Calu3 (cell line): ENCODE measurements around the gene A2ML1. TPM values are rescaled to one million over a fixed set of nuclear protein-coding genes. Genes with fewer than 3 reads are reported as not detected.

ENCODE experiments used
- BruUV-seq: library from RNA; stranded (reverse); fragments of 400-500 nt; replicated peaks from 2 replicates; lab custom pipeline; 2021; lab: Mats Ljungman, UMichigan
- CTCF ChIA-PET: fragments of 300-600 bp; sonication (Branson Sonifier 250); formaldehyde crosslinking; loops from one replicate; lab custom pipeline; 2022; ENCODE audit warnings: antibody characterized with exemption; lab: Charles Lee
- DNase-seq: peaks from one replicate; pipeline ENCODE4 v3.0.0; 2022
- H3K27ac Mint-ChIP-seq: one replicate; pipeline ENCODE4 v1.8.0; 2022; ENCODE audit warnings: mixed read lengths; ENCODE audit not compliant: unreplicated experiment
- H3K27me3 Mint-ChIP-seq: one replicate; pipeline ENCODE4 v1.8.0; 2022; ENCODE audit warnings: mixed read lengths; ENCODE audit not compliant: unreplicated experiment
- H3K36me3 Mint-ChIP-seq: one replicate; pipeline ENCODE4 v1.8.0; 2022; ENCODE audit warnings: mild to moderate bottlenecking, moderate library complexity, mixed read lengths; ENCODE audit not compliant: insufficient read depth, unreplicated experiment
- H3K4me1 Mint-ChIP-seq: one replicate; pipeline ENCODE4 v1.8.0; 2022; ENCODE audit warnings: mild to moderate bottlenecking, low read depth, mixed read lengths; ENCODE audit not compliant: unreplicated experiment
- H3K4me3 Mint-ChIP-seq: one replicate; pipeline ENCODE4 v1.8.0; 2022; ENCODE audit warnings: mild to moderate bottlenecking, low read depth, moderate library complexity, mixed read lengths; ENCODE audit not compliant: unreplicated experiment
- H3K9me3 Mint-ChIP-seq: one replicate; pipeline ENCODE4 v1.8.0; 2022; ENCODE audit warnings: low read depth, mixed read lengths; ENCODE audit not compliant: unreplicated experiment
- intact Hi-C: fragments of 100-400 bp; cut with micrococcal nuclease; formaldehyde crosslinking; loops from one replicate; pipeline ENCODE4 v1.10.0; 2022; ENCODE audit not compliant: unreplicated experiment
- total RNA-seq: library from RNA; stranded (reverse); gene quantifications from 2 replicates; pipeline ENCODE4 v1.2.3, GENCODE V29; 2022
- TF ChIP-seq, protein P1 (sequence below): fragments of 200-600 bp; IDR thresholded peaks from one replicate; pipeline ENCODE4 v1.8.0; 2022; ENCODE audit warnings: antibody characterized with exemption; ENCODE audit not compliant: unreplicated experiment

The A2ML1 gene
- total RNA-seq, 1 experiment from 2014 or later = 0.42 TPM

DNA sequence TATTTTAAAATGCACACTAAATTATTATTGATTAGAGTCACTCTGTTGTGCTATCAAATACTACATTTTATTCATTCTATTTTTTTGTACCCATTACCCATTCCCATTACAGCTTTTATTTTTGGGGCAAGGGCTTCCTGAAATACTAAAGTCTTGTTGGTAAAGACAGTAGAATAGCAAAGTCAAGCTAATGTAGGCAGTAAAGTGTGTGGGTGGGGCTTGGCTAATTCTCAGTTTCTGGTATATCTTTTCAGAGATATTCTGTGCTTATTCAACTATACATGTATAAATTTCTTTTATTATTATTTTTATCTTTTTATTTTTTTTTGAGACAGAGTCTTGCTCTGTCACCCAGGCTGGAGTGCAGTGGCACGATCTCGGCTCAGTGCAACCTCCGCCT, 69.6 kb downstream of the A2ML1 start:
- Mint-ChIP-seq H3K4me1 (no peaks in the 10 kb centered on the region), H3K27ac (no peak overlapping the region), H3K36me3 (no peaks in the 10 kb centered on the region), H3K4me3 (no peak overlapping the region), H3K9me3 (no peaks in the 10 kb centered on the region), H3K27me3 (no peaks in the 10 kb centered on the region)
- no TSS peak for BruUV-seq
- intact Hi-C loops = loop anchor here (2.0 to 10.0 kb wide), 2 partner anchors 111 to 347 kb away; partner anchors contain the start of gene CLEC4E
- TF ChIP-seq, protein P1, sequence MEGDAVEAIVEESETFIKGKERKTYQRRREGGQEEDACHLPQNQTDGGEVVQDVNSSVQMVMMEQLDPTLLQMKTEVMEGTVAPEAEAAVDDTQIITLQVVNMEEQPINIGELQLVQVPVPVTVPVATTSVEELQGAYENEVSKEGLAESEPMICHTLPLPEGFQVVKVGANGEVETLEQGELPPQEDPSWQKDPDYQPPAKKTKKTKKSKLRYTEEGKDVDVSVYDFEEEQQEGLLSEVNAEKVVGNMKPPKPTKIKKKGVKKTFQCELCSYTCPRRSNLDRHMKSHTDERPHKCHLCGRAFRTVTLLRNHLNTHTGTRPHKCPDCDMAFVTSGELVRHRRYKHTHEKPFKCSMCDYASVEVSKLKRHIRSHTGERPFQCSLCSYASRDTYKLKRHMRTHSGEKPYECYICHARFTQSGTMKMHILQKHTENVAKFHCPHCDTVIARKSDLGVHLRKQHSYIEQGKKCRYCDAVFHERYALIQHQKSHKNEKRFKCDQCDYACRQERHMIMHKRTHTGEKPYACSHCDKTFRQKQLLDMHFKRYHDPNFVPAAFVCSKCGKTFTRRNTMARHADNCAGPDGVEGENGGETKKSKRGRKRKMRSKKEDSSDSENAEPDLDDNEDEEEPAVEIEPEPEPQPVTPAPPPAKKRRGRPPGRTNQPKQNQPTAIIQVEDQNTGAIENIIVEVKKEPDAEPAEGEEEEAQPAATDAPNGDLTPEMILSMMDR = no peak
- CTCF ChIA-PET = no interaction called here
- no peak for DNase-seq

DNA sequence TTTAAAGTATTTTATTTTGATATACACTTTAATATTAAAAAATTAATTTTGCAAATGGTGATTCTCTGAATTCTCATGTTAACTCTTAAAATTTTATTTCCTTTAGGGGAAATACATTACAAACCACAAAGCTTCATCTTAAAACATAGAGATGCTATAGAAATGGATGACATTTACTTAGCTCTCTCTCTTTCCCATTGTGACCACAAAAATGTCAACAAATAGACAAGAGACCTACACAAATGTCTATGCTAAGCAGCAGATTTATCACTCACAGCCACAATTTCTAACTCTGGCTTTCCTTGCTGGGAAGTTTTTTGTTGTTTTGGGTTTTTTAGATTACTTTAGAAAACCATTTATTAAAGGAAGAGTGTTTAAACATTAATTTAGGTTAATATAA, 72.0 kb downstream of the A2ML1 start:
- no peaks in the 10 kb centered on the region for H3K9me3 Mint-ChIP-seq
- H3K4me1 Mint-ChIP-seq = no peaks in the 10 kb centered on the region
- no peaks in the 10 kb centered on the region for H3K36me3 Mint-ChIP-seq
- H3K4me3 Mint-ChIP-seq = no peak overlapping the region
- DNase-seq = no peak
- no TSS peak for BruUV-seq
- intact Hi-C loops = loop anchor here (10.0 kb wide), 1 partner anchor 350 kb away; the partner anchor contains the start of gene CLEC4E
- H3K27ac Mint-ChIP-seq = no peak overlapping the region
- H3K27me3 Mint-ChIP-seq = no peaks in the 10 kb centered on the region
- TF ChIP-seq, protein P1 = no peak
- CTCF ChIA-PET = interaction anchor here (0.6 kb wide), 1 partner anchor 225 kb away, joined by 4 read pairs; no protein-coding TSS in a partner anchor

GRCh38 chr12:8894986-8895385, 72.6 kb downstream of the A2ML1 start:
- no TSS peak for BruUV-seq
- Mint-ChIP-seq H3K36me3 (no peaks in the 10 kb centered on the region), H3K27me3 (no peaks in the 10 kb centered on the region), H3K9me3 (no peaks in the 10 kb centered on the region), H3K27ac (no peak overlapping the region), H3K4me1 (no peaks in the 10 kb centered on the region), H3K4me3 (no peak overlapping the region)
- CTCF ChIA-PET = no interaction called here
- intact Hi-C loops = loop anchor here (10.0 kb wide), 1 partner anchor 350 kb away; the partner anchor contains the start of gene CLEC4E
- TF ChIP-seq, protein P1 = no peak
- DNase-seq = no peak

DNA sequence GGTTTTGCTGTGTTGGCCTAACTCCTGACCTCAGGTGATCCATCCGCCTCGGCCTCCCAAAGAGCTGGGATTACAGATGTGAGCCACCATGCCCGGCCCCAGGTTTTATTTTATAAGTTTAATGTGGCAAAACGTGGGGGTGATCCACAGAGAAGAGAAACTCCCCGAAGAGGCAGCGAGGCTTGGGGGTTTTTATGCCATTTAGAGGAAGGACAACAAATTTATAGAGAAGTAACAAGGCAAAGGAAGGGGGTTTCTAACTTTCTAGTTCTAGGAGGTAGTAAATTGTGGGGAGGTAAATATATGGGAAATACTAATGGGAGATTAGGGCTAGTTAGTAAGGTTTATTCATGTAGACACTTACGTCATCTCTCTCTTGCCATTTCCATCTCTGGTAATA, 74.7 kb downstream of the A2ML1 start:
- no peak overlapping the region for H3K4me3 Mint-ChIP-seq
- TF ChIP-seq, protein P1 = no peak
- CTCF ChIA-PET = interaction anchor here (0.5 kb wide), 1 partner anchor 856 kb away, joined by 3 read pairs; no protein-coding TSS in a partner anchor
- no TSS peak for BruUV-seq
- no peaks in the 10 kb centered on the region for H3K27me3 Mint-ChIP-seq
- no peaks in the 10 kb centered on the region for H3K4me1 Mint-ChIP-seq
- H3K9me3 Mint-ChIP-seq = no peaks in the 10 kb centered on the region
- H3K36me3 Mint-ChIP-seq = no peaks in the 10 kb centered on the region
- no peak overlapping the region for H3K27ac Mint-ChIP-seq
- DNase-seq = no peak
- intact Hi-C loops = loop anchor here (10.0 kb wide), 1 partner anchor 352 kb away; the partner anchor contains the start of gene CLEC4E
